ENCODE data around the gene FANCG. TPM values are rescaled to one million over a fixed set of nuclear protein-coding genes. Genes with fewer than 3 reads are reported as not detected.

The FANCG gene
- total RNA-seq = 18.2 and 22.6 TPM in 2 replicates

DNA sequence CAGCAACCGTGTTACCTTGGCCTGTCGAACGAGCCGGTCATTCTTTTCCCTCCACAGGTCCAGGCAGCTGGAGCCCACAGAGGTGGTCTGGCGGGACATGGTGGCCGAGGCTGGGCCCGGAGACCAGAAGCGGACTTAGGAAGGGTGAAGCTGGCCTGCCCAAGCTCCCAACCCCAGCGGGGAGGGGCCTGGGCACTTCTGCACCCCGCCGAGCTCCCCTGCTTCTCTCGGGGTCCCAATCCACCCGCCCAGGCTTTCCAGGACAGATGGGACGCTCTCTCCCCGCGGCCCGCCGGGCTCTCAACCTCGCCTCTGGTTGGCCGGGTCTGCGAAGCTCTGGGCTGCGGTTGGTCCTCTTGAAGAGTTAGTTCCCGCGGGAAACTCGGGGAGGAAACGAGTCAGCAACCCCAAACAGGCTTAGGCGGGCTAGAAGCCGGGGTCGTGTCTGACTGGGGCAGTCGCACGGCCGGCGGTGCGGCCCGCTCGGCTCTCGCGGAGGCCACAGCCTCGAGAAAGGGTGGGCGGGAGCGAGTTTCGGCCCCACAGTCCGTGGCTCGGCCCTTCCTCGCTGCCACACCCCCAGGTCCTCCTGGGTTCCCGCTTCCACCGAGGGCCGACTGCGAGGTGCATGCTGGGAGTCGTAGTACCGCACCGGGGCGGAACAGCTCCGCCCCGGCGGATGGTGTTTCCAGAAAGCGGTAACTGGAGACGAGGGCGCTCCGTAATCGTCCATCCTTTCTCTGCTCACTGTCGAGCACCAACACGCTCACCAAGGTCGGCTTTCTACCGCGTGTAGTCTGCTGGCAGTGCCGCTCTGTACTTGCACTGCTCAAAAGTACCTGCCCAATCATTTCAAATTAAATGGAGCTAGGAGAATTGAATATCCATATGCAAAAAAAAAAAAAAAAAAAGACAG is at the start of gene FANCG:
TSS of gene FANCG (minus strand) at position 517 of the 916 bp plus-strand sequence. CDS start at position 99, 418 bp downstream.

GRCh38 chr9:35115680-35116538 is 36.2 kb upstream of the FANCG start, which contains the start of gene ATOSB:
Gene ATOSB, minus strand, starts transcription at chr9:35115862. Its CDS starts 7,588 bp downstream, at chr9:35108274.

GRCh38 chr9:35102769-35103659 is 23.3 kb upstream of the FANCG start, which contains the start of gene STOML2:
Gene STOML2, minus strand, starts transcription at chr9:35103131. Its CDS starts 37 bp downstream, at chr9:35103094.

GRCh38 chr9:35096035-35096849 is 16.5 kb upstream of the FANCG start, which contains the start of gene PIGO:
Gene PIGO, minus strand, starts transcription at chr9:35096591. Its CDS starts 1,026 bp downstream, at chr9:35095565.

GRCh38 chr9:35072461-35073278 is 7.1 kb downstream of the FANCG start, which contains the start of gene VCP:
Gene VCP, minus strand, starts transcription at chr9:35072625. Its CDS starts 272 bp downstream, at chr9:35072353.

Other genes starting within 250 kb of the FANCG start
- gene PHF24, start 121.7 kb downstream of the FANCG start, total RNA-seq = 0.40 TPM in 1 of 2 replicates, not detected in the other
- 14.5 and 23.1 TPM in 2 replicates for gene DNAJB5, start 90.2 kb downstream of the FANCG start, total RNA-seq
- 137 and 313 TPM in 2 replicates for gene VCP, start 7.3 kb downstream of the FANCG start, total RNA-seq
- gene PIGO, start 16.6 kb upstream of the FANCG start, total RNA-seq = 19.3 and 24.2 TPM in 2 replicates
- 168 and 195 TPM in 2 replicates for gene STOML2, start 23.2 kb upstream of the FANCG start, total RNA-seq
- gene ATOSB, start 35.9 kb upstream of the FANCG start, total RNA-seq = 19.8 and 25.6 TPM in 2 replicates
- 8.0 and 10.7 TPM in 2 replicates for gene UNC13B, start 82.1 kb upstream of the FANCG start, total RNA-seq